Lower leg skin (tissue), 3 donors: Measurements from ENCODE around the gene ATAD3C.

Source experiments
- POLR2A ChIP-seq, 2 donors: fragments of 450-650 bp; IDR thresholded peaks; one replicate each; pipeline ENCODE4 v1.6.1; 2016 to 2017; ENCODE audit warnings: antibody characterized with exemption in 2 of 2, mild to moderate bottlenecking in 1 of 2, moderate library complexity in 1 of 2
- TF ChIP-seq, protein P1 (sequence below), 3 donors: fragments of 450-650 bp; IDR thresholded peaks; one replicate each; pipeline ENCODE4 v1.5.1; 2016; ENCODE audit warnings: antibody characterized with exemption in 3 of 3, mild to moderate bottlenecking in 3 of 3, moderate library complexity in 2 of 3

DNA sequence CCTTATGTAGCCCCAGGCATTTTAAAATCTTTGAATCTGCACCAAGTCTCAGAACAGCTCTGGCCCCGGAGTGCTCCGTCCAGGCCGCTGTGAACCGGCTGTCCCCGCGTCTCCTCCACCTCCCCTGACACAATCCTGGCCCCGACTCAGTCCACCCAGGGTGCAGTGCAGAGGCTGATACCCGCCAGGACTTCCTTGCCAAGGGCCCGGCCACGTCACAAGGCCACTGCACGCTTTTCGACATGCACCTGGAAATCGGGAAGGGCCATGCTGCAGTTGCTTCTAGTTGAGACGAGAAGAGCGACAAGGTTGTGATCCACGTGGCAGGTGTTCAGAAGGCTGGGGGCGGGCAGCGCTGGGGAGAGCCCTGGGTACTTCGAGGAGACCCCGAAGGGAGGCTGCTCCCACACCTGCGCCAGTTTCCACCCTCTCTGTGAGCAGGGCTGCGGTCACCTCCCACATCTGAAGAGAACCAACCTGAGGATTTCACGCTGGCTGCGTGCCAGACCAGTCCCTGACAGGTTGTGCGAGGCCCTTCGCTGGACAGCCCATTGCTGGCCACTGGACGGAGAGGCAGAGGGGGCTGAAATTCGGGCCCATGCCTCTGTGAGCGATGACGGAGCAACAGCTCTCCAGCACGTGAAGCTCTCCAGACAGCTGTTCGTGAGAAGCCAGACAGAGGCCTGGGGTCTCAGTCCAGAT is 7.3 kb upstream of the ATAD3C start:
- TF ChIP-seq, protein P1, sequence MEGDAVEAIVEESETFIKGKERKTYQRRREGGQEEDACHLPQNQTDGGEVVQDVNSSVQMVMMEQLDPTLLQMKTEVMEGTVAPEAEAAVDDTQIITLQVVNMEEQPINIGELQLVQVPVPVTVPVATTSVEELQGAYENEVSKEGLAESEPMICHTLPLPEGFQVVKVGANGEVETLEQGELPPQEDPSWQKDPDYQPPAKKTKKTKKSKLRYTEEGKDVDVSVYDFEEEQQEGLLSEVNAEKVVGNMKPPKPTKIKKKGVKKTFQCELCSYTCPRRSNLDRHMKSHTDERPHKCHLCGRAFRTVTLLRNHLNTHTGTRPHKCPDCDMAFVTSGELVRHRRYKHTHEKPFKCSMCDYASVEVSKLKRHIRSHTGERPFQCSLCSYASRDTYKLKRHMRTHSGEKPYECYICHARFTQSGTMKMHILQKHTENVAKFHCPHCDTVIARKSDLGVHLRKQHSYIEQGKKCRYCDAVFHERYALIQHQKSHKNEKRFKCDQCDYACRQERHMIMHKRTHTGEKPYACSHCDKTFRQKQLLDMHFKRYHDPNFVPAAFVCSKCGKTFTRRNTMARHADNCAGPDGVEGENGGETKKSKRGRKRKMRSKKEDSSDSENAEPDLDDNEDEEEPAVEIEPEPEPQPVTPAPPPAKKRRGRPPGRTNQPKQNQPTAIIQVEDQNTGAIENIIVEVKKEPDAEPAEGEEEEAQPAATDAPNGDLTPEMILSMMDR (IDR thresholded peaks at IDR 0.05) = no peak
- TF ChIP-seq POLR2A (IDR thresholded peaks at IDR 0.05) = no peak
